Neuron (in vitro differentiated cells): ENCODE results near the gene CARMIL1.

Experiments used
- H2AFZ ChIP-seq: one replicate; pipeline ENCODE4 v1.6.1; 2013; ENCODE audit warnings: low read depth, mild to moderate bottlenecking, inconsistent platforms, low read length, moderate library complexity
- H3K27me3 ChIP-seq: one replicate; pipeline ENCODE4 v1.6.1; 2013; ENCODE audit warnings: low read length; ENCODE audit not compliant: insufficient read depth
- H3K36me3 ChIP-seq: one replicate; pipeline ENCODE4 v1.6.1; 2013; ENCODE audit warnings: low read length; ENCODE audit not compliant: insufficient read depth
- H3K4me1 ChIP-seq: one replicate; pipeline ENCODE4 v1.6.1; 2013; ENCODE audit warnings: low read length; ENCODE audit not compliant: insufficient read depth
- H3K4me3 ChIP-seq: 2 replicates; pipeline ENCODE4 v1.5.1; 2013; ENCODE audit warnings: mild to moderate bottlenecking, low read length, moderate library complexity
- H3K9me3 ChIP-seq: one replicate; pipeline ENCODE4 v1.6.1; 2013; ENCODE audit warnings: low read length

Gene CARMIL1

GRCh38 chr6:25601800-25602673 is 322.9 kb downstream of the CARMIL1 start:
- no peak overlapping the region for H2AFZ ChIP-seq
- H3K9me3 ChIP-seq: no peaks in the 10 kb centered on the region
- peaks cover 5% of the 10 kb centered on the region for H3K4me1 ChIP-seq
- no peak overlapping the region for H3K4me3 ChIP-seq
- no peaks in the 10 kb centered on the region for H3K27me3 ChIP-seq
- no peaks in the 10 kb centered on the region for H3K36me3 ChIP-seq

DNA sequence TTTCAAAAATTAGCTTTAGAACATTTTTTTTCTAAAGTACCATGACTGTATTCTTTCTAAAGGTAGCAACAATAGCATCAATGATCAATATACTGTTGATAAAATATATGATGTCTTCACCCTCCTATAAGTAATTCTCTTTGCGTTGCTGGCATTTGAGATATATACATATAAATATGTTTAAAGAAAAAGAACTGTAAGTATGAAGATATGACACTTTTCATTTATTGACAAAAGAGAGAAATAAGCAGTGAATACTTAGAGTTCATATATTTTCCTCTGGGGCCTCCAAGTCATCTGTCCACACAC is 323.5 kb downstream of the CARMIL1 start:
- Histone ChIP-seq H3K9me3 (no peaks in the 10 kb centered on the region), H3K4me3 (no peak overlapping the region)

GRCh38 chr6:25603251-25603650 is 324.1 kb downstream of the CARMIL1 start:
- Histone ChIP-seq H3K36me3 (no peaks in the 10 kb centered on the region), H3K27me3 (no peaks in the 10 kb centered on the region), H3K4me1 (peaks cover 5% of the 10 kb centered on the region), H3K9me3 (no peaks in the 10 kb centered on the region), H3K4me3 (no peak overlapping the region), H2AFZ (no peak overlapping the region)

More for the DNA sequence above, 323.5 kb downstream of the CARMIL1 start:
- Histone ChIP-seq H3K27me3 (no peaks in the 10 kb centered on the region), H2AFZ (no peak overlapping the region), H3K4me1 (peaks cover 5% of the 10 kb centered on the region), H3K36me3 (no peaks in the 10 kb centered on the region)

- H2AFZ ChIP-seq: no peak overlapping the region
Observed at GRCh38 chr6:25606151-25606550, 327.0 kb downstream of the CARMIL1 start.

DNA sequence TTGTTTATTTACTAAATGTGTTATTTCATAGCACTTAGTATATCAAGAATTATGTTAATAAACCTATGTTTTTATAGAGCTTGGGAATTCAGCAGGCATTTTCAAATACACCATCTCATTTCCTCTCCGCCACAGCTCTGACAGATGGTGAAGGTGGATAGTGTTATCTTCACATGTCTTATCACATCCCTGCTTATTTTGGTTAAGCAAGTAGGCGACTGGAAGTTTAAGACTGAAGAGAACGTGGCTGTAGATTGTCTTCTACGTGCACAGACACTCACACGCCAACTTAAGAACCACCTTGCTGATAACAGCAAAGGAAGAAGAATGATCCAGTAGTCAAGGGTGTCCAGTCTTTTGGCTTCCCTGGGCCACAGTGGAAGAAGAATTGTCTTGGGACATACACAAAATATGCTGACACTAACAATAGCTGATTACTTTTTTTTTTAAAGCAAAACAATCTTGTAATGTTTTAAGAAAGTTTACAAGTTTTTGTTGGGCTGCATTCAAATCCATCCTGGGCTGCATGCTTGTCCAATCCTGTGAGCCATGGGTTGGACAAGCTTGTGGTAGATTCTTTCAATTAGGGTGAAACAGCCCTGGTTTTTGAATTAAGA is 329.5 kb downstream of the CARMIL1 start:
- Histone ChIP-seq H3K36me3 (peaks cover 5% of the 10 kb centered on the region), H3K4me3 (no peak overlapping the region), H3K27me3 (no peaks in the 10 kb centered on the region), H2AFZ (no peak overlapping the region), H3K4me1 (no peaks in the 10 kb centered on the region), H3K9me3 (no peaks in the 10 kb centered on the region)

More at GRCh38 chr6:25606151-25606550, 327.0 kb downstream of the CARMIL1 start:
- Histone ChIP-seq H3K9me3 (no peaks in the 10 kb centered on the region), H3K4me3 (no peak overlapping the region), H3K36me3 (peaks cover 5% of the 10 kb centered on the region), H3K4me1 (peaks cover 5% of the 10 kb centered on the region), H3K27me3 (no peaks in the 10 kb centered on the region)

DNA sequence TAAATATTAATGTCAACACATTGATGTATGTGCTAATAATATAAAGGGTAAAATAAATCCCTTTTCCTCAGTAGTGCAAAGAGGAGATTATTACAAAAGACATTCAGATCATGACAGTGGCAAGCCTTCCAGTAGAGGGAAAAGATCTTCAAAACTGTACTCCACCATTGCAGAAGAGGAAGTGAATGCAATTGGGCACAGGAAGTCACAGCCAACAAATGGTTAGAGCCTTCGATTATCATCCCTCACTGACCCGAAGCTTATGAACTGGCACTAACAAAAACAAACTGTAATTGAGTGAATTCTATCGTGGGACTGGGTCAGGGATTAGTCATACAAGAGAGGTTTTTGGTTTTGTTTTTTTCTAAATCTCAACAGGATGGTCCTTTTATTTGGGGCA is 333.5 kb downstream of the CARMIL1 start:
- H3K9me3 ChIP-seq: no peaks in the 10 kb centered on the region
- H3K4me3 ChIP-seq: no peak overlapping the region
- no peaks in the 10 kb centered on the region for H3K27me3 ChIP-seq
- no peaks in the 10 kb centered on the region for H3K4me1 ChIP-seq
- peaks cover 5% of the 10 kb centered on the region for H3K36me3 ChIP-seq
- H2AFZ ChIP-seq: no peak overlapping the region

DNA sequence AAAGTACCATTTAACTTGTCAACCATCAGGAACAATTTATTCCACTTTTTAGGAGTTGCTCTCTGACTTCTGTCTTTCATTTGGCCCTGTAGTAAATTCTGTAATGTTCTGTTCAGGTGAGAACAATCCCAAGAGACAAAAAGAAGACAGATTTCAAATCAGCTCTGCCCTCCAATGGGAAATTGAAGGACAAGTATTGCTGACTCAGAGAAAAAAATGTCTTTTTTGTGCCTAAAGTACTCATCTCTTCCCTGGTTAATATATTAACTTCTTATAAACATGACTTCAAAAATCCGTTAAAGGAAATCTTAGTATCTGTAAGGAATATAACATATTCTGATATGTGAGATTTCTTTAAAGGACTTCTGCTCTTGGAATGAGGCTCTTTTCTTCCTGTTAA is 334.2 kb downstream of the CARMIL1 start:
- Histone ChIP-seq H3K4me1 (no peaks in the 10 kb centered on the region), H3K4me3 (no peak overlapping the region), H3K9me3 (no peaks in the 10 kb centered on the region), H3K36me3 (peaks cover 5% of the 10 kb centered on the region), H3K27me3 (no peaks in the 10 kb centered on the region), H2AFZ (no peak overlapping the region)

GRCh38 chr6:25614052-25614451 is 334.9 kb downstream of the CARMIL1 start:
- no peaks in the 10 kb centered on the region for H3K27me3 ChIP-seq
- peaks cover 5% of the 10 kb centered on the region for H3K36me3 ChIP-seq
- no peak overlapping the region for H2AFZ ChIP-seq
- H3K4me3 ChIP-seq: no peak overlapping the region
- H3K4me1 ChIP-seq: no peaks in the 10 kb centered on the region
- no peaks in the 10 kb centered on the region for H3K9me3 ChIP-seq

DNA sequence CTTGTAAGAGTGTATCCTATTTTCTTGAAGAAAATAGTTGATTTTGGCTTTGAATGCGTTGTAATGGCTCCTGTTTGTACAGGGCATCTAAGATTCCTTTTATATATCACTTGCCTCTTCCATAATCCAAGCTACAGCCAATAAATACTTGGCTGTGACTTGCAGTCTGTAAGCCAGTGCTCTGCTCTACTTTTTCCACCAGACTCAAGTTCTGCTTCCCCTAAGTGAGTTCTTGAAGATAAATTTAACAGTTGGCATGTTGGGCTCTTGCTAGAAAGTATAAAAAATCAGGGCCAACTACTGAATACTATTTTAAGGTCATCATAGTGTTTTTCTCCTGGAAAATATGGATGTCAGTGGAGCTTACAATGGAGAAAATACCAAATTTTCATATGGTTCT is 336.3 kb downstream of the CARMIL1 start:
- H2AFZ ChIP-seq: no peak overlapping the region
- no peaks in the 10 kb centered on the region for H3K9me3 ChIP-seq
- H3K36me3 ChIP-seq: peaks cover 2% of the 10 kb centered on the region
- H3K27me3 ChIP-seq: no peaks in the 10 kb centered on the region
- H3K4me1 ChIP-seq: no peaks in the 10 kb centered on the region
- H3K4me3 ChIP-seq: no peak overlapping the region

GRCh38 chr6:25617997-25618396 is 338.8 kb downstream of the CARMIL1 start:
- Histone ChIP-seq H3K27me3 (no peaks in the 10 kb centered on the region), H3K4me1 (no peaks in the 10 kb centered on the region), H3K4me3 (no peak overlapping the region), H2AFZ (no peak overlapping the region), H3K9me3 (no peaks in the 10 kb centered on the region), H3K36me3 (no peaks in the 10 kb centered on the region)

GRCh38 chr6:25619217-25619616 is 340.0 kb downstream of the CARMIL1 start:
- H3K4me1 ChIP-seq: no peaks in the 10 kb centered on the region
- no peak overlapping the region for H3K4me3 ChIP-seq

GRCh38 chr6:25620391-25620790 is 341.2 kb downstream of the CARMIL1 start:
- Histone ChIP-seq H3K4me1 (no peaks in the 10 kb centered on the region), H3K4me3 (no peak overlapping the region), H3K27me3 (no peaks in the 10 kb centered on the region), H3K9me3 (no peaks in the 10 kb centered on the region), H3K36me3 (no peaks in the 10 kb centered on the region), H2AFZ (no peak overlapping the region)

More at GRCh38 chr6:25619217-25619616, 340.0 kb downstream of the CARMIL1 start:
- H3K9me3 ChIP-seq: no peaks in the 10 kb centered on the region
- H3K27me3 ChIP-seq: no peaks in the 10 kb centered on the region
- no peak overlapping the region for H2AFZ ChIP-seq
- H3K36me3 ChIP-seq: no peaks in the 10 kb centered on the region

- Histone ChIP-seq H3K36me3 (no peaks in the 10 kb centered on the region), H2AFZ (no peak overlapping the region), H3K9me3 (no peaks in the 10 kb centered on the region), H3K27me3 (no peaks in the 10 kb centered on the region), H3K4me1 (no peaks in the 10 kb centered on the region), H3K4me3 (no peak overlapping the region)
Observed at GRCh38 chr6:25623065-25623464, 343.9 kb downstream of the CARMIL1 start.
